ENCODE measurements around the gene FBXO30. TPM values are rescaled to one million over a fixed set of nuclear protein-coding genes. Genes with fewer than 3 reads are reported as not detected.

Gene FBXO30
- total RNA-seq, 1 donor from 2014 or later: 14.4 TPM

- no peak for ATAC-seq
- intact Hi-C loops (cut with micrococcal nuclease): no loop called here
- no peak for DNase-seq
Measured at GRCh38 chr6:145822456-145822855, 7.9 kb upstream of the FBXO30 start.

- intact Hi-C loops (cut with micrococcal nuclease): loop anchor here (10.0 kb wide), 1 partner anchor 145 kb away; the partner anchor contains the start of gene SHPRH
- DNase-seq: no peak
- no peak for ATAC-seq
Measured at GRCh38 chr6:145819994-145820393, 5.4 kb upstream of the FBXO30 start.

GRCh38 chr6:145818796-145819195, 4.2 kb upstream of the FBXO30 start:
- DNase-seq (no peak), ATAC-seq (peak; percentile 6)
- intact Hi-C loops (cut with micrococcal nuclease): loop anchor here (10.0 kb wide), 1 partner anchor 146 kb away; the partner anchor contains the start of gene SHPRH

GRCh38 chr6:145816392-145816791, 1.8 kb upstream of the FBXO30 start:
- intact Hi-C loops (cut with micrococcal nuclease): loop anchor here (10.0 kb wide), 1 partner anchor 148 kb away; the partner anchor contains the start of gene SHPRH

GRCh38 chr6:145815309-145816274, 997 bp upstream of the FBXO30 start:
- ATAC-seq: peak; percentile 17
- DNase-seq: peak; percentile 32
- intact Hi-C loops (cut with micrococcal nuclease): loop anchor here (10.0 kb wide), 1 partner anchor 149 kb away; the partner anchor contains the start of gene SHPRH

More at GRCh38 chr6:145816392-145816791, 1.8 kb upstream of the FBXO30 start:
- no peak for DNase-seq
- no peak for ATAC-seq

GRCh38 chr6:145814035-145814500, 527 bp downstream of the FBXO30 start:
- DNase-seq (peak; percentile 68), ATAC-seq (no peak)
- intact Hi-C loops (cut with micrococcal nuclease): loop anchor here (10.0 kb wide), 1 partner anchor 151 kb away; the partner anchor contains the start of gene SHPRH

GRCh38 chr6:145813285-145814034, 1.1 kb downstream of the FBXO30 start:
- intact Hi-C loops (cut with micrococcal nuclease): loop anchor here (10.0 kb wide), 1 partner anchor 151 kb away; the partner anchor contains the start of gene SHPRH
- no peak for DNase-seq
- no peak for ATAC-seq

GRCh38 chr6:145811741-145812140, 2.9 kb downstream of the FBXO30 start:
- DNase-seq (no peak), ATAC-seq (no peak)
- intact Hi-C loops (cut with micrococcal nuclease): loop anchor here (10.0 kb wide), 1 partner anchor 153 kb away; the partner anchor contains the start of gene SHPRH

- intact Hi-C loops (cut with micrococcal nuclease): loop anchor here (10.0 kb wide), 1 partner anchor 155 kb away; the partner anchor contains the start of gene SHPRH
- DNase-seq: no peak
- no peak for ATAC-seq
Measured at GRCh38 chr6:145809785-145810184, 4.8 kb downstream of the FBXO30 start.

GRCh38 chr6:145809211-145809610, 5.4 kb downstream of the FBXO30 start:
- ATAC-seq (no peak), DNase-seq (no peak)
- intact Hi-C loops (cut with micrococcal nuclease): no loop called here

- ATAC-seq (no peak), DNase-seq (no peak)
- intact Hi-C loops (cut with micrococcal nuclease): no loop called here
Measured at GRCh38 chr6:145808239-145808638, 6.4 kb downstream of the FBXO30 start.

- intact Hi-C loops (cut with micrococcal nuclease): no loop called here
- DNase-seq (no peak), ATAC-seq (no peak)
Measured at GRCh38 chr6:145802141-145802540, 12.5 kb downstream of the FBXO30 start.

- ATAC-seq: peak; percentile 54
- DNase-seq: no peak
- intact Hi-C loops (cut with micrococcal nuclease): no loop called here
Measured at GRCh38 chr6:145801021-145801420, 13.6 kb downstream of the FBXO30 start.

- intact Hi-C loops (cut with micrococcal nuclease): no loop called here
- DNase-seq (no peak), ATAC-seq (peak; percentile 33)
Measured at GRCh38 chr6:145798530-145798929, 16.1 kb downstream of the FBXO30 start.

GRCh38 chr6:145789443-145789842, 25.2 kb downstream of the FBXO30 start:
- DNase-seq: no peak
- intact Hi-C loops (cut with micrococcal nuclease): no loop called here
- peak; percentile 19 for ATAC-seq

GRCh38 chr6:145787688-145788087, 26.9 kb downstream of the FBXO30 start:
- DNase-seq: no peak
- ATAC-seq: no peak
- intact Hi-C loops (cut with micrococcal nuclease): no loop called here

- peak; percentile 45 for DNase-seq
- intact Hi-C loops (cut with micrococcal nuclease): no loop called here
- peak; percentile 97 for ATAC-seq
Measured at GRCh38 chr6:145784683-145785082, 29.9 kb downstream of the FBXO30 start.

GRCh38 chr6:145783796-145784195, 30.8 kb downstream of the FBXO30 start:
- DNase-seq (no peak), ATAC-seq (no peak)
- intact Hi-C loops (cut with micrococcal nuclease): no loop called here

GRCh38 chr6:145772846-145773245, 41.7 kb downstream of the FBXO30 start:
- intact Hi-C loops (cut with micrococcal nuclease): no loop called here
- DNase-seq (no peak), ATAC-seq (no peak)
